ENCODE results near the gene NYNRIN.

The NYNRIN gene

DNA sequence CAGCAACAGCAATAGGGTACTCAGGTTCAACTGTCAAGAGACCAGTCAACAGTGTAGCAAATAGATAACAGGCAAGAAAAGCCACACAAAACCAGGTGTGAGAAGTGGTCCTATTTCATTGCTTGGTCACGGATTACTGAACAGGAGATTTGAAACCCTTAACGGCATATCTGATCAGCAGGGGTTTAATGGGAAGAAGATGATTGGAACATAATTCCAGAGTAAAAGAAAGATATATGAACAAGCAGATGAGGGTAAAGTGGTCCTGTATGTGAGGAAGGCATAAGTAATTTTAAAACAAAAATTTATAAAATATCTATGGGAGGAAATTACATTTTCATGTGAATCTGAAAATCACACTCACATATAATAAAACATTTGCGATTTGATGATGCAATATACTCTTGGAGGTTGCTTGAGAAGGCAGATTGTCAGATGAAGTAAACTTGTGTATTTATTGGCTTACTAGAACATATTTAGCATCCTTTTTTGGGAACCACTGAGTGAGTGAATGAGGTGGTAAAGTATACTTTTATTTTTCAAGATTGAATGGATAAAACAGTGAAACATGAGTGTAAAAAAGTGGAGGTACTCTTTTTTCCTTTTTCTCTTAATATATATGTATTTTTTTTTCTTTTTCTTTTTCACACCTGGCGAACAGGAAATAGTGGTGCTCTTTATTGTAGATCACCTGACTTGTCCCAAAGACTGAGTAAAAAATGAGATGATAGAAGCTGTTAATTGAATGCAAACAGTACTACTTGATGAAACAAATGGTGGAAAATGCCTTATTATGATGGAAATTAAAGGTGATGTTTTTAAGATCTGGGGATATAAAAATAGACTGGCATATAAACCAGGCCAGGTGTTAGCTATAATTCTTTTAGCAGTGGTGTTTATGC lies 65.3 kb downstream of the NYNRIN start:
- no peak for DNase-seq

DNA sequence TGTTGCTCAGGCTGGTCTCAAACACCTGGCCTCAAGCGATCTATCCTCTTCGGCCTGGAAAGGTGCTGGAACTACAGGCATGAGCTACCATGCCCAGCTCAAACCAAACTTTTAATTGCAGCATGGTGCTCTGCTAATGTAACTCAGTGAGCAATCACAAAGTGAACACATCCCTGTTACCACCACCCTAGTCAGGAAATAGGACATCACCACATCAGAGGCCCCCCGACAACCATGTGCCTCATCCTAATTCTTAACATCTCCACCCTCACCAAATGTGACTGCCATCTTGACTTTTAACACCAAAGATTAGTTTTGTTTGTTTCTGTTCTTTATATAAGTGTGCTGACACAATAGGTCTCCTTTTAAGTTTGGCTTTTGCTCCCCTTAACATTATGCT lies 66.6 kb downstream of the NYNRIN start:
- DNase-seq: no peak

DNA sequence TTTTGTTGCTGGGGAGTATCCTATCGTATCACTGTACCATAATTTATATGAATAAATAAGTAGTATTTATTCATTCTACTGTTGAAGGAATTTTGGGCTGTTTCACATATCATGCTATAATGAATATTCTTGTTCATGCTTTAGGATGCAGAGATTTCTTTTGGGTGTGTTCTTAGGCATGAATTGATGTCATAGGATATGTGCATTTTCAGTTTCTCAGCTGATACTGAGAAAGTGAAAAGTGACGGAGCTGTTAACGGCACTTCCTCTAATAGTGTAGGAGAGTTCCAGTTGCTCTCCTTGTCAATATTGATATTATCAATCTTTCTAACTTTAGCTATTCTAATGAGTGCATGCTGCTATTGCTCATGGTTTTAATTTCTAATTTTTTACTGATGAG lies 67.0 kb downstream of the NYNRIN start:
- no peak for DNase-seq

Measured in NCI-H510A treated with DMSO at 0.1 percent for 48 hours (cell line).